Subcutaneous adipose tissue (tissue), 4 donors: ENCODE data around the gene ZC3H8. TPM values are rescaled to one million over a fixed set of nuclear protein-coding genes. Genes with fewer than 3 reads are reported as not detected.

Experiments used
- CTCF ChIP-seq: fragments of 450-650 bp; IDR thresholded peaks from one replicate; pipeline ENCODE4 v1.5.1; 2016; ENCODE audit warnings: low read depth, mild to moderate bottlenecking, control low read depth, antibody characterized with exemption, moderate library complexity
- total RNA-seq, 4 donors: library from RNA; depleted of rRNA; stranded (reverse); fragments of >200 nt; gene quantifications; one replicate each; pipeline ENCODE4 v1.1.0, GENCODE V29; 2016

ZC3H8 gene
- total RNA-seq, 4 donors from 2014 or later, result 4.7 to 24.0 (median 21.5) TPM

GRCh38 chr2:112182581-112183034 lies 72.2 kb downstream of the ZC3H8 start:
- TF ChIP-seq CTCF, result no peak

GRCh38 chr2:112181571-112182290 lies 73.1 kb downstream of the ZC3H8 start:
- TF ChIP-seq CTCF, result no peak

GRCh38 chr2:112175958-112176573 lies 78.8 kb downstream of the ZC3H8 start:
- no peak for TF ChIP-seq CTCF

- TF ChIP-seq CTCF, result no peak
Observed at GRCh38 chr2:112175333-112175732, 79.5 kb downstream of the ZC3H8 start.

GRCh38 chr2:112174383-112174782 lies 80.5 kb downstream of the ZC3H8 start:
- no peak for TF ChIP-seq CTCF

GRCh38 chr2:112173646-112174319 lies 81.1 kb downstream of the ZC3H8 start:
- TF ChIP-seq CTCF, result no peak

- no peak for TF ChIP-seq CTCF
Observed at GRCh38 chr2:112170495-112170894, 84.3 kb downstream of the ZC3H8 start.
